ENCODE results near the gene GRAP2.

DNA sequence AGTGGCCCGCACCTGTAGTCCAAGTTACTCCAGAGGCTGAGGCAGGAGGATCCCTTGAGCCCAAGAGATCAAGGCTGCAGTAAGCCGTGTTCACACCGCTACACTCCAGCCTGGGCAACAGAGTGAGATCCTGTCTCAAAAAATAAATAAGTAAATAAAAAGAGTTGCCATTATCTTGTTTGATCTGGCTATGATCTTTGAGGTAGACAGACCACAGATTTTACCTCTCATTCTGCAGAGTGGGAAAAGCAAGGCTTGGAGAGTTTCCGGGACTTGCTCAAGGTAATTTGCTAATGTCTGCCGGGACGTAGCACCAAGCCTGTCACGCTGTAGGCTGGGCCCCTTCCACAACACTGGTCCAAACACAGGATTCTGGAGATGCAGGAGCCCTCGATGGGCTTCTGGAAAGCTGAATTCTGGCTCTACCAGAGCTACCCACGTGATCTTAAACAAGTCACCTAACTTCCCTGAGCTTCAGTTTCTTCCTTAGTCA is 6.8 kb downstream of the GRAP2 start:
- TF ChIP-seq POLR2A (IDR thresholded peaks at IDR 0.05), result no peak
- TF ChIP-seq, protein P1, sequence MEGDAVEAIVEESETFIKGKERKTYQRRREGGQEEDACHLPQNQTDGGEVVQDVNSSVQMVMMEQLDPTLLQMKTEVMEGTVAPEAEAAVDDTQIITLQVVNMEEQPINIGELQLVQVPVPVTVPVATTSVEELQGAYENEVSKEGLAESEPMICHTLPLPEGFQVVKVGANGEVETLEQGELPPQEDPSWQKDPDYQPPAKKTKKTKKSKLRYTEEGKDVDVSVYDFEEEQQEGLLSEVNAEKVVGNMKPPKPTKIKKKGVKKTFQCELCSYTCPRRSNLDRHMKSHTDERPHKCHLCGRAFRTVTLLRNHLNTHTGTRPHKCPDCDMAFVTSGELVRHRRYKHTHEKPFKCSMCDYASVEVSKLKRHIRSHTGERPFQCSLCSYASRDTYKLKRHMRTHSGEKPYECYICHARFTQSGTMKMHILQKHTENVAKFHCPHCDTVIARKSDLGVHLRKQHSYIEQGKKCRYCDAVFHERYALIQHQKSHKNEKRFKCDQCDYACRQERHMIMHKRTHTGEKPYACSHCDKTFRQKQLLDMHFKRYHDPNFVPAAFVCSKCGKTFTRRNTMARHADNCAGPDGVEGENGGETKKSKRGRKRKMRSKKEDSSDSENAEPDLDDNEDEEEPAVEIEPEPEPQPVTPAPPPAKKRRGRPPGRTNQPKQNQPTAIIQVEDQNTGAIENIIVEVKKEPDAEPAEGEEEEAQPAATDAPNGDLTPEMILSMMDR (IDR thresholded peaks at IDR 0.05), result no peak
